ENCODE data around the gene IL27RA. TPM values are rescaled to one million over a fixed set of nuclear protein-coding genes. Genes with fewer than 3 reads are reported as not detected.

IL27RA gene
- total and polyA plus RNA-seq, 2 of the 4 experiments (the other 2 are of a cell fraction), result 2.9 to 5.1 TPM

DNA sequence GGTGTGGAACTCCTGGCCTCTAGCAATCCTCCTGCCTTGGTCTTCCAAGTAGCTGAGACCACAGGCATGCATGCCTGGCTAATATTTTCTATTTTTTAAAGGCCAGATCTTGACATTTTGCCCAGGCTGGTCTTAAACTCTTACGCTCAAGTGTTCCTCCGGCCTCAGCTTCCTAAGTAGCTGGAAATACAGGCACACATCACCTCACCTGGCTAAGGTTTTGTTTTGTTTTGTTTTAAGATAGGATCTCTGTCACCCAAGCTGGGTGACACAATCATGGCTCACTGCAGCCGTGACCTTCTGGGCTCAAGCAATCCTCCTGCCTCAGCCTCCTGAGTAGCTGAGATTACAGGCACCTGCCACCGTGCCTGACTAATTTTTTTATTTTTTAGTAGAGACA is 9.1 kb upstream of the IL27RA start:
- Histone ChIP-seq H3K9ac (ENCODE audit: low read depth, low read length) (no peak overlapping the region), H3K23ac (ENCODE audit: low read depth, low read length) (no peak overlapping the region), H3K27ac (ENCODE audit: insufficient read depth, low read length) (no peak overlapping the region), H3K9me3 (ENCODE audit: control insufficient read depth, insufficient read depth, low read length) (no peaks in the 10 kb centered on the region), H2BK20ac (ENCODE audit: low read depth, low read length) (no peak overlapping the region), H2BK15ac (ENCODE audit: low read depth, low read length) (no peak overlapping the region), H4K20me1 (ENCODE audit: insufficient read depth, low read length) (no peaks in the 10 kb centered on the region), H2BK120ac (ENCODE audit: low read depth, low read length) (no peak overlapping the region), H3K36me3 (ENCODE audit: control insufficient read depth, insufficient read depth, low read length) (no peaks in the 10 kb centered on the region), H4K8ac (ENCODE audit: low read depth in 2 of 2, low read length in 2 of 2) (no peak overlapping the region), H4K91ac (ENCODE audit: insufficient read depth, low read depth, low read length) (no peak overlapping the region), H3K4ac (ENCODE audit: low read depth, low read length) (no peak overlapping the region), H3K79me1 (ENCODE audit: low read depth in 1 of 2, low read length in 2 of 2) (no peaks in the 10 kb centered on the region), H3K27me3 (ENCODE audit: control insufficient read depth, insufficient read depth, low read length) (no peaks in the 10 kb centered on the region; the same call in 1 of the 2 replicates), H3K56ac (ENCODE audit: extremely low read depth, insufficient read depth, low read length) (no peak overlapping the region), H2AFZ (replicated peaks; ENCODE audit: low read length, poor library complexity) (no peak overlapping the region), H3K9me1 (ENCODE audit: insufficient read depth, low read length) (no peaks in the 10 kb centered on the region), H3K18ac (ENCODE audit: low read depth, low read length) (no peak overlapping the region), H2BK5ac (ENCODE audit: low read depth, low read length, poor library complexity, severe bottlenecking) (no peak overlapping the region), H3K4me2 (ENCODE audit: low read depth, low read length) (no peak overlapping the region), H2AK5ac (ENCODE audit: low read depth, low read length) (no peak overlapping the region), H2AK9ac (replicated peaks; ENCODE audit: low read depth, low read length, poor library complexity) (no peak overlapping the region), H3K4me1 (ENCODE audit: control insufficient read depth, insufficient read depth, low read length) (no peaks in the 10 kb centered on the region), H4K5ac (ENCODE audit: low read depth, low read length) (no peak overlapping the region), H3K14ac (replicated peaks; ENCODE audit: low read depth, low read length) (no peak overlapping the region), H3K4me3 (ENCODE audit: insufficient read depth, low read depth, low read length) (no peak overlapping the region)
- in situ Hi-C loops (cut with MboI; ENCODE audit: low sequenced_read_pairs), result no loop called here
- ChIA-PET CTCF (interaction anchor here (0.9 to 1.1 kb wide), 2 partner anchors 9 to 11 kb away, joined by 3 to 4 read pairs; partner anchors contain the start of gene IL27RA), POLR2A (ENCODE audit: unreplicated experiment) (no interaction called here)
- TF ChIP-seq CEBPB (IDR thresholded peaks at IDR 0.05; ENCODE audit: low read depth, low read length), result no peak
- no peak for TF ChIP-seq SMC3 (IDR thresholded peaks at IDR 0.05; ENCODE audit: low read depth, low read length)
- no peak for TF ChIP-seq FOS (IDR thresholded peaks at IDR 0.05; ENCODE audit: low read depth, low read length)
- no peak for TF ChIP-seq BHLHE40 (IDR thresholded peaks at IDR 0.05; ENCODE audit: low read depth, low read length)
- TF ChIP-seq, protein P1, sequence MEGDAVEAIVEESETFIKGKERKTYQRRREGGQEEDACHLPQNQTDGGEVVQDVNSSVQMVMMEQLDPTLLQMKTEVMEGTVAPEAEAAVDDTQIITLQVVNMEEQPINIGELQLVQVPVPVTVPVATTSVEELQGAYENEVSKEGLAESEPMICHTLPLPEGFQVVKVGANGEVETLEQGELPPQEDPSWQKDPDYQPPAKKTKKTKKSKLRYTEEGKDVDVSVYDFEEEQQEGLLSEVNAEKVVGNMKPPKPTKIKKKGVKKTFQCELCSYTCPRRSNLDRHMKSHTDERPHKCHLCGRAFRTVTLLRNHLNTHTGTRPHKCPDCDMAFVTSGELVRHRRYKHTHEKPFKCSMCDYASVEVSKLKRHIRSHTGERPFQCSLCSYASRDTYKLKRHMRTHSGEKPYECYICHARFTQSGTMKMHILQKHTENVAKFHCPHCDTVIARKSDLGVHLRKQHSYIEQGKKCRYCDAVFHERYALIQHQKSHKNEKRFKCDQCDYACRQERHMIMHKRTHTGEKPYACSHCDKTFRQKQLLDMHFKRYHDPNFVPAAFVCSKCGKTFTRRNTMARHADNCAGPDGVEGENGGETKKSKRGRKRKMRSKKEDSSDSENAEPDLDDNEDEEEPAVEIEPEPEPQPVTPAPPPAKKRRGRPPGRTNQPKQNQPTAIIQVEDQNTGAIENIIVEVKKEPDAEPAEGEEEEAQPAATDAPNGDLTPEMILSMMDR (conservative IDR thresholded peaks at IDR 0.05; ENCODE audit: low read depth, low read length), result no peak
- dilution Hi-C loops (cut with HindIII; ENCODE audit: low sequenced_read_pairs, unreplicated experiment), result no loop called here
- DNase-seq, result peak; percentile 47
- ATAC-seq (ENCODE audit: low read depth), result no peak
- WGBS, 2 experiments (ENCODE audit: extremely low coverage in 2 of 2, insufficient read length in 1 of 2), result no CpG with 5 or more reads among the region's 4 CpGs
- no TSS peak for BruUV-seq (replicated peaks)
- intact Hi-C loops (cut with micrococcal nuclease), result no loop called here

Data from IMR-90 (cell line).